ENCODE data around the gene KDM4B.
"Not testable (repeated sequence)": the region's sequence is repeated elsewhere in the genome, so short reads cannot be mapped to it uniquely, and the experiment has no call there.

The KDM4B gene

GRCh38 chr19:5006821-5007220, 37.9 kb downstream of the KDM4B start:
- FAIRE-seq (no peak), DNase-seq (ENCODE audit: insufficient read length, low spot score) (no peak)

GRCh38 chr19:5011476-5012238, 42.7 kb downstream of the KDM4B start:
- FAIRE-seq (no peak), DNase-seq (ENCODE audit: insufficient read length, low spot score) (no peak)

GRCh38 chr19:5012688-5013457, 44.0 kb downstream of the KDM4B start:
- FAIRE-seq = no peak
- DNase-seq (ENCODE audit: insufficient read length, low spot score) = no peak

- FAIRE-seq (no peak), DNase-seq (ENCODE audit: insufficient read length, low spot score) (no peak)
These were observed 44.8 kb downstream of the KDM4B start for GRCh38 chr19:5013761-5014160.

GRCh38 chr19:5014941-5015340, 46.0 kb downstream of the KDM4B start:
- DNase-seq (ENCODE audit: insufficient read length, low spot score) (no peak), FAIRE-seq (no peak)

GRCh38 chr19:5016268-5016667, 47.4 kb downstream of the KDM4B start:
- no peak for FAIRE-seq
- no peak for DNase-seq (ENCODE audit: insufficient read length, low spot score)

- DNase-seq (ENCODE audit: insufficient read length, low spot score) (no peak), FAIRE-seq (no peak)
These were observed 47.9 kb downstream of the KDM4B start for GRCh38 chr19:5016781-5017180.

GRCh38 chr19:5017235-5017634, 48.3 kb downstream of the KDM4B start:
- FAIRE-seq (no peak), DNase-seq (ENCODE audit: insufficient read length, low spot score) (no peak)

GRCh38 chr19:5018224-5019015, 49.5 kb downstream of the KDM4B start:
- FAIRE-seq = no peak
- no peak for DNase-seq (ENCODE audit: insufficient read length, low spot score)

- no peak for DNase-seq (ENCODE audit: insufficient read length, low spot score)
- FAIRE-seq = no peak
These were observed 51.5 kb downstream of the KDM4B start for GRCh38 chr19:5020368-5020767.

GRCh38 chr19:5021046-5021445, 52.1 kb downstream of the KDM4B start:
- DNase-seq (ENCODE audit: insufficient read length, low spot score) = no peak
- no peak for FAIRE-seq

- DNase-seq (ENCODE audit: insufficient read length, low spot score) (no peak), FAIRE-seq (no peak)
These were observed 53.4 kb downstream of the KDM4B start for GRCh38 chr19:5022066-5022860.

GRCh38 chr19:5023128-5023571, 54.2 kb downstream of the KDM4B start:
- FAIRE-seq = no peak
- DNase-seq (ENCODE audit: insufficient read length, low spot score) = no peak

GRCh38 chr19:5024282-5024681, 55.4 kb downstream of the KDM4B start:
- no peak for FAIRE-seq
- DNase-seq (ENCODE audit: insufficient read length, low spot score) = no peak

- DNase-seq (ENCODE audit: insufficient read length, low spot score) = no peak
- no peak for FAIRE-seq
These were observed 56.1 kb downstream of the KDM4B start for GRCh38 chr19:5025027-5025426.

- FAIRE-seq (no peak), DNase-seq (ENCODE audit: insufficient read length, low spot score) (no peak)
These were observed 57.9 kb downstream of the KDM4B start for GRCh38 chr19:5026706-5027273.

- no peak for DNase-seq (ENCODE audit: insufficient read length, low spot score)
These were observed 59.4 kb downstream of the KDM4B start for GRCh38 chr19:5028229-5028886.

GRCh38 chr19:5029596-5029995, 60.7 kb downstream of the KDM4B start:
- not testable (repeated sequence) for FAIRE-seq

More at GRCh38 chr19:5028229-5028886, 59.4 kb downstream of the KDM4B start:
- no peak for FAIRE-seq

GRCh38 chr19:5030136-5030820, 61.4 kb downstream of the KDM4B start:
- no peak for DNase-seq (ENCODE audit: insufficient read length, low spot score)
- FAIRE-seq = no peak

More at GRCh38 chr19:5029596-5029995, 60.7 kb downstream of the KDM4B start:
- DNase-seq (ENCODE audit: insufficient read length, low spot score) = peak; percentile 46

All from HTR-8/SVneo (cell line).